HG02763 (cell line): ENCODE results near the gene GPN3.
"Not testable (repeated sequence)": the region's sequence is repeated elsewhere in the genome, so short reads cannot be mapped to it uniquely, and the experiment has no call there.

Source experiments
- ATAC-seq: cut with Tn5 transposase; IDR thresholded peaks from one replicate; pipeline ENCODE4 v1.9.1; 2021; ENCODE audit warnings: mild to moderate bottlenecking, moderate library complexity; ENCODE audit not compliant: unreplicated experiment

GPN3 gene

GRCh38 chr12:110449799-110450497 lies 18.1 kb downstream of the GPN3 start, which contains the start of gene ARPC3:
TSS of gene ARPC3 (minus strand) at chr12:110450337. CDS start at chr12:110450260, 77 bp downstream.
- peak; percentile 93 for ATAC-seq

GRCh38 chr12:110444455-110444854 lies 23.6 kb downstream of the GPN3 start:
- ATAC-seq = no peak

GRCh38 chr12:110436231-110436630 lies 31.8 kb downstream of the GPN3 start:
- ATAC-seq = no peak

GRCh38 chr12:110431957-110432587 lies 36.0 kb downstream of the GPN3 start:
- ATAC-seq = no peak

GRCh38 chr12:110429676-110430075 lies 38.4 kb downstream of the GPN3 start:
- not testable (repeated sequence) for ATAC-seq

GRCh38 chr12:110426406-110426805 lies 41.7 kb downstream of the GPN3 start:
- ATAC-seq = no peak

GRCh38 chr12:110424237-110424636 lies 43.8 kb downstream of the GPN3 start:
- no peak for ATAC-seq

- no peak for ATAC-seq
These were observed 46.4 kb downstream of the GPN3 start for GRCh38 chr12:110421701-110422100.

GRCh38 chr12:110421159-110421661 lies 46.8 kb downstream of the GPN3 start:
- ATAC-seq = no peak

- not testable (repeated sequence) for ATAC-seq
These were observed 47.4 kb downstream of the GPN3 start for GRCh38 chr12:110420644-110421043.

- ATAC-seq = not testable (repeated sequence)
These were observed 50.9 kb downstream of the GPN3 start for GRCh38 chr12:110417113-110417512.

- not testable (repeated sequence) for ATAC-seq
These were observed 58.0 kb downstream of the GPN3 start for GRCh38 chr12:110410086-110410485.

GRCh38 chr12:110405126-110405662 lies 62.9 kb downstream of the GPN3 start:
- not testable (repeated sequence) for ATAC-seq

GRCh38 chr12:110403976-110404682 lies 63.9 kb downstream of the GPN3 start:
- ATAC-seq = no peak

GRCh38 chr12:110403146-110403975 lies 64.7 kb downstream of the GPN3 start, which contains the start of gene ANAPC7:
TSS of gene ANAPC7 (minus strand) at chr12:110403708. CDS start at chr12:110403627, 81 bp downstream.
- ATAC-seq = peak; percentile 69
